ENCODE data around the gene DKC1.

DNA sequence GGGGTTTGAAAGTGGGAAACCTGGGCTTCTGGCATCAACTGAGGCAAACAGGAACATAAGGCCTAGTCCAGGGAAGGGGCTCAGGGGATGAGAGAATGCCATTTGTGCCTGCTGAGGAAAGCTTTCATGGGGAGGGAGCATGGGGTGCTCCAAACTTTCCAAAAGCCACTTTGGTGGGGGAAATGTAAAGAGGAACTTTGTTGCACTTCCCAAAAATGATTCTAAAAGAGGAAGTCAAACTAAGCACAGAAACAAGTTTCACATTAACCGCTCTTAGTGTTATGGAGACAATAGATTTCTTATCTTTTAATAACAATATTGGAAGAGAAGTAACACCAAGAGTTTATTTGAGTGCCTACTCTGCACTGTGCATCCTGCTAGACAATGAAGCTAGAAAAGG is 44.0 kb upstream of the DKC1 start:
- TF ChIP-seq, protein P1, sequence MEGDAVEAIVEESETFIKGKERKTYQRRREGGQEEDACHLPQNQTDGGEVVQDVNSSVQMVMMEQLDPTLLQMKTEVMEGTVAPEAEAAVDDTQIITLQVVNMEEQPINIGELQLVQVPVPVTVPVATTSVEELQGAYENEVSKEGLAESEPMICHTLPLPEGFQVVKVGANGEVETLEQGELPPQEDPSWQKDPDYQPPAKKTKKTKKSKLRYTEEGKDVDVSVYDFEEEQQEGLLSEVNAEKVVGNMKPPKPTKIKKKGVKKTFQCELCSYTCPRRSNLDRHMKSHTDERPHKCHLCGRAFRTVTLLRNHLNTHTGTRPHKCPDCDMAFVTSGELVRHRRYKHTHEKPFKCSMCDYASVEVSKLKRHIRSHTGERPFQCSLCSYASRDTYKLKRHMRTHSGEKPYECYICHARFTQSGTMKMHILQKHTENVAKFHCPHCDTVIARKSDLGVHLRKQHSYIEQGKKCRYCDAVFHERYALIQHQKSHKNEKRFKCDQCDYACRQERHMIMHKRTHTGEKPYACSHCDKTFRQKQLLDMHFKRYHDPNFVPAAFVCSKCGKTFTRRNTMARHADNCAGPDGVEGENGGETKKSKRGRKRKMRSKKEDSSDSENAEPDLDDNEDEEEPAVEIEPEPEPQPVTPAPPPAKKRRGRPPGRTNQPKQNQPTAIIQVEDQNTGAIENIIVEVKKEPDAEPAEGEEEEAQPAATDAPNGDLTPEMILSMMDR (IDR thresholded peaks at IDR 0.05), result no peak
- no peak for TF ChIP-seq POLR2A (IDR thresholded peaks at IDR 0.05)

All from body of pancreas (tissue), 4 donors.